GM18519 (cell line): ENCODE data around the gene DLX3.

Source experiments
- ATAC-seq: cut with Tn5 transposase; IDR thresholded peaks from one replicate; pipeline ENCODE4 v1.9.1; 2021; ENCODE audit warnings: mild to moderate bottlenecking, moderate library complexity; ENCODE audit not compliant: unreplicated experiment, low FRiP score

The DLX3 gene

GRCh38 chr17:49977463-49978389 is 17.3 kb downstream of the DLX3 start:
- ATAC-seq, result no peak

DNA sequence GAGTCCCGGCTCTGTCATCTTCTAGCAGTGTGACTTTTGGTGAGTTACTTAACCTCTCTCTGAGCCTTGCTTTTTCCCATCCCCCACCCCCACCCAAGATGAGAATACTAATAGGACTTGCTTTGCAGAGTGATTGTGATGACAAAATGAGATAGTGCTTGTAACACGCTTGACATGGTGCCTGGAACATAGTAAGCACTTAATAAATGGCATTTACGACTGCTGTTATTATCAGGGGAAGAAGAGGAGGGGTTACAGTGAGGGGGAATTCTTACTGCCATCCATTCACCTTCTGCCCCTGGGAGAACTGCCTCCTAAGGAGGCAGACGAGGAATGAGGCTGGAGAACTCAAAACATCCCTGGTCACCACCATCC is 18.2 kb downstream of the DLX3 start:
- ATAC-seq, result no peak

- ATAC-seq, result no peak
Observed at GRCh38 chr17:49976163-49976827, 18.7 kb downstream of the DLX3 start.

GRCh38 chr17:49975531-49975930 is 19.5 kb downstream of the DLX3 start:
- ATAC-seq, result no peak

DNA sequence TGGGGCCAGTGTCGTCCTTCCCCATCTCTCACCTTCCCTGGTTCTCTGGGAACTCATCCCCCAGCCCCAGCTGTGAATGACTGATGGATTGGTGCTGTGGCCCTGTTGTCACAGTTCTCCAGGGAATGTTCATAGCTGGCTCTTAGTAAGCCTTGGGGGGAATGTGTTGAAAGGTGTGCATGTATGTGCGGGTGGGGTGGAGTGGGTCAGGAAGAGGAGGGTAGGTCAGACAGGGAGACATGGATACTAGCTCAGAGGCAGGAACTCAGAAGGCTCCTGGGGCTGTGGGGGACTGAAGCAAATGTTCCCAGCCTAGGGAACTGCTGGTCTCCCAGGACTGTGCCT is 21.8 kb downstream of the DLX3 start:
- ATAC-seq, result no peak

DNA sequence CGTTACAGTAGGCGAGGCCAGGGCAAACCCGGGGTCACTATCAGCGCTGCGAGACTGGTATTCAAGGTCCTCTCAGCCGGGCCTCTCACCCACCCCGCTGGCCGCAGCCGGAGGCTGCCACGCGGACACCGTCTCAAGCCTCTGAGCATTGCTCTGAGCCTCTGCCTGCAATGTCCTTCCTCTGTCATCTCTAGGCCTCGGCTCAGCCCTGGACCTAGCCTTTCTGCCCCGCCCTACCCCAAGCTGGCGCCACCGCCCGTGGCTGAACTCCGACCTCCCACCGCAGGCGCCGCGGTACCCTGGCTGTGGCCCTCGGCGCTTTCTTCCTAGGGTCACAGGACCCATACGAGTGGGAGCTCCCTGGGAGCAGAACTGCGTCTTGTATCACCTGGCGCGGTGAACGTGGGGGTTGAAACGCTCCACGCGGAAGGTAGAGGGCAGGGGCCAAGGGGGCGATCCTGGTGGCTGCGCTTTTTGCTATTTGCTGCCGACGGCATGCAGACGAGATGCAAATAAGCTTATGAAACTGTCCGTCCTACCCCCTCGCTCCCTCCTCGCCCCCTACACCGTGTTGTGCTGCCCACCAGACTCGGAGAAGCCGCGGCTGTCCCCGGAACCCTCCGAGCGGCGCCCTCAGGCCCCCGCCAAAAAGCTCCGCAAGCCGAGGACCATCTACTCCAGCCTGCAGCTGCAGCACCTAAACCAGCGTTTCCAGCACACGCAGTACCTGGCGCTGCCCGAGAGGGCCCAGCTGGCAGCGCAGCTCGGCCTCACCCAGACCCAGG is 22.3 kb downstream of the DLX3 start:
- no peak for ATAC-seq

DNA sequence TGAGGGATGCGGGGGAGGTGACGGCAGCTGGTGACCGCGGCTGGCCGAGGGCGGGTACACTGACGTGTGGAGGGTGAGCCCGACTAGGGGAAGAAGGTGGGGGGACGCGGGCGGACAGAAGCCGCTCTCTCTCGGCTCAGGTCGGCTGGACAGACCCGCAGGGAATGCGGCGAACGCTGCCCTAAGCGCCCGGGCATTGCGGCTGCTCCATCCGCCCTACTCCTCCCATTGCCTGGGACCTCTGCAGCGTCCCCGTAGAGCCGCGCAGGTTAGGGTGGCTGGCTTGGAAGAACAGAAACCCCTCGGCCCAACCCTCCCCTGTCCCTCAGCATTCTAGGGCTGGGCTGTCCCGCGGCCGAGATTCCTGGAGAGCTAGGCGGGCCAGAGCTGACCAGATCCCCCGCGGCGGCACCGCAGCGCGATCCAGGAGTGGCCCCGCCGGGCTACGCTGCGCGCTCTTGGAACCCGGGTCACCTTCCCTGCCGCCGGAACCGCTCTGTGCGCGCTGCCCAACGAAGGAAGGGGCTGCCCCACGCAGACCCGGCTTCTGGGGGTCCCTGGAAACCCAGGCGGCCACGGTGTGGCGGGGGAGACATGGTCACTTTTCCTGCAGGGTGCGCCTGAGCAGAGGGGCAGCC is 23.1 kb downstream of the DLX3 start:
- no peak for ATAC-seq

DNA sequence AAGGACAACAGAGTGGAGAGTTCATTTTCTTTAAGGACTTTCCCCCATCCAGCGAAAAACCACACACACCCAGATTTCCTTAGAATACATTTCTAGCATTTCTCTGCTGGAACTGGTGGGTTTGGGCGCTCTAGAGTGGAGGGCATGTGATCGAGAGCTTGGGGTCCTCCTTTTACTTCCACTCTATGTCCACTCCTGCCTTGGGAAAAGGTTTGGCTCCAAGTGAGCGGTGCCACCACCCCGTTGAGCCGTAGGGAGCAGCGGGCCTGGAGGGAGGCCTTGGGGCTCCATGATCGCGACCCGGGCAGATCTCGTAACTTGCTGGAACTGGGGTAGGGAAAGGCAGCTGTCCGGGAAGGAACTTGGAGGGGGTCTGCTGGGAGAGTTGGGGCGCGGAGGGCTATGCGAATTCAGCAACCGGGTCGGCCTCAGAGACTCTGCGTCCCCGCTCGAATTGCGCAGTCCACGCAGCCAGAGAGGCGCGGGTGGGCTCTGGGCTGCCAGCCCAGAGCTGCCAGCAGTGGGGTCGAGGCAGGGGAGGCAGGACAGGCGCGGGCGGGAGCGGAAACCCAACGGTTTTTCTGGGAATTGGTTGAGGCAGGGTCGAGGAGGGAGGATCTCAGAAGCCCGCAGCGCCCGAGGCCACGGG is 23.7 kb downstream of the DLX3 start:
- no peak for ATAC-seq

DNA sequence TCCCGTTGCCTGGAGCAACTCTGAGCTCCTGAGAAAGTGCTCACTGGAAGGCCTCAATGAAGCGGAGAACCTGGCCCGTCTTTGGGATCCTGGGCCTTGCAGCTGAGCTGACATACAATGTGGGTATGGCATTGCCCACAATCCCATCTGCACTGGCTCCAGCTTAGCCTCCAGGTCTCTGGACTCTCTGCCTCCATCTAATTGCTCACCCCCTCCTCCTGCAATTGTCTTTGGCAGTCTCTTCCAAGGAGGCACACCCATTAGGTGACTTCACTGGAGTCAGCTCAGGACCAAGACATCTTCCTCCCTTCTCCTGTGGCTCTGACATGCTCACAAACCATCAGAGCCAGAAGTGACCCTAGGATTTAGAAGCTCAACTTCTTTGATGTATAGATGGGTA is 24.5 kb downstream of the DLX3 start:
- ATAC-seq, result no peak

DNA sequence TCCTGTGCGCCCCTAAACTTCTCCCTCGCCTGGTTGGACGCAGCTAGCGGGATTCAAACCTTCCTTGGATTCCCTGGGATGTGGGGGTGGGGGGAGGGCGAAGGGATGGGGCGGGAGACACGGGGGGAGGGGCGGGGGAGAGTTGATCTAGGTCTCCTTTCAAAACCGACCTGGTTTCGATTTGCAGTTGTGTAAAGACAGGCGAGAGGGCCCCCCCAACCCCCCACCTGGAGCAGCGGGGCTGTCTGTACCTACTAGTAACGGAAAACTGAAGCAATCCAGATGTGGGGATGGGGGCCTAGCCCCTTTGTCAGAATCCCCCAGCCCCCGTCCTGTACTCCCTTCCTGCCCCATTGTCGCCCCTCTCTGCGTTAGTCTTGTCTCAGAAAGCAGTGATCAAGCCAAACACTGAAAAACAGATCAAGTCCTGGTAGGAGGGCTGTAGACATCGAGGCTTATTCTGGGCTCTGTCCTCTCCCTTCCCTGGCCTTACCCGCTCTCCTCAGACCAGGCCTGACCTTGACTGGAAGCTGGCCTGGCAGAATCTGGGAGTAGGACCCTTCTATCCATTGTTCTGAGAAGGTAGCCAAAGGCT is 25.1 kb downstream of the DLX3 start:
- no peak for ATAC-seq

DNA sequence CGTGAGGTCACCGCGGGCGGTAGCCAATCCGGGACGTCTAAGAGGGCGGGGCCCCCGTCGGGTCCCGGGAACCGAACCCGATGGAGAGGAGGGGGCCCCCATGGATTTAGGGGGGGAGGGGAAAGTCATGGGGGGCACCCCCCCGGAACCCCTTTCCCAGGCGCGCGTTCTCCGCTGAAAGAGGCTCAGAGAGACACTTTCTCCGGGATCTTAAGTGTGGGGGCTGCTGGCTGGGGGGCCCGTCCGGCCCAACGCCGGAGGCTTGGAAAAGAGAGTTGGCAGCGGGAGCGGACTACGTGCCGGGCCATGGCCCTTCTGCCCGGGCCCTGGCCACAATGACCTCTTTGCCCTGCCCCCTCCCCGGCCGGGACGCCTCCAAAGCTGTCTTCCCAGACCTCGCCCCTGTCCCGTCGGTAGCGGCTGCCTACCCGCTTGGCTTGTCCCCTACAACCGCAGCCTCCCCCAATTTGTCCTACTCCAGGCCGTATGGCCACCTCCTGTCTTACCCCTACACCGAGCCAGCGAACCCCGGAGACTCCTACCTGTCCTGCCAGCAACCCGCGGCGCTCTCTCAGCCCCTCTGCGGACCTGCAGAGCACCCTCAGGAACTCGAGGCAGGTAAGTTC is 25.8 kb downstream of the DLX3 start, which contains the start of gene DLX4:
DLX4 (plus strand) TSS at position 57 of the 626 bp plus-strand sequence; CDS start at position 336, 279 bp downstream.
- no peak for ATAC-seq

DNA sequence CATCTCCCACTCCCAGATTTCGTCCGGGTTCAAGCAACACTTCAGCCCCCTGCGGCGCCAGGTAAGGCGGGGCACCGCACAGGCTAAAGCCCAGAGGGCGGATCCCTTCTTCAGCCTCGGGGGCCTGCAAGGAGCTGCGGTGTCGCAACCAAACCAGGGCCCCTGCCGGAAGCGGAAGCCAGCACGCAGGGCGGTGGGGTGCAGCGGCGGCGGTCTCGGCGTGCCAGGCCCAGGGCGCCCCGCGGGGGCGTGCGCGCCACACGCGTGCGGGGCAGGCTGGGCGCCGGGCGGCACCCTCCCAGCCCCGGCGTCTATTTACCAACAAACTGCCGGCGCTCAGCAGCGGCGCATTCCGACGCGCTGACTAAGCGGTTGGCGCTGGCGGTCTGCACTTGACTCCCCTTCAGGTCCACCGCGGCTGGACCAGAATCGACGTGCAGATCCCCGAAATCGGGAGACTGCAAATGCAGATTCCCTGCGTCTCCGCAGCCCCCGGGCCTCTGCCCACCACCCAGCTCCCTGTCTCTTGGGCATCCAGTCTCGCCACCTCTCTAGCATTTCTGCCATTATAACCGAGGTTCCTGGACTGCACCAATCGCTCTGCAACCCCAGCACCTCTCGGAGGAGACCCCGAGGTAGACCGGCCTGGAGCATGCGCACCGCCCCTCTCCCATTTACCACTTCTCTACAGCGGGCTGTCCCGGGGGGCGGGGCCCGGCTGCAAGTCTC is 26.5 kb downstream of the DLX3 start:
- no peak for ATAC-seq

DNA sequence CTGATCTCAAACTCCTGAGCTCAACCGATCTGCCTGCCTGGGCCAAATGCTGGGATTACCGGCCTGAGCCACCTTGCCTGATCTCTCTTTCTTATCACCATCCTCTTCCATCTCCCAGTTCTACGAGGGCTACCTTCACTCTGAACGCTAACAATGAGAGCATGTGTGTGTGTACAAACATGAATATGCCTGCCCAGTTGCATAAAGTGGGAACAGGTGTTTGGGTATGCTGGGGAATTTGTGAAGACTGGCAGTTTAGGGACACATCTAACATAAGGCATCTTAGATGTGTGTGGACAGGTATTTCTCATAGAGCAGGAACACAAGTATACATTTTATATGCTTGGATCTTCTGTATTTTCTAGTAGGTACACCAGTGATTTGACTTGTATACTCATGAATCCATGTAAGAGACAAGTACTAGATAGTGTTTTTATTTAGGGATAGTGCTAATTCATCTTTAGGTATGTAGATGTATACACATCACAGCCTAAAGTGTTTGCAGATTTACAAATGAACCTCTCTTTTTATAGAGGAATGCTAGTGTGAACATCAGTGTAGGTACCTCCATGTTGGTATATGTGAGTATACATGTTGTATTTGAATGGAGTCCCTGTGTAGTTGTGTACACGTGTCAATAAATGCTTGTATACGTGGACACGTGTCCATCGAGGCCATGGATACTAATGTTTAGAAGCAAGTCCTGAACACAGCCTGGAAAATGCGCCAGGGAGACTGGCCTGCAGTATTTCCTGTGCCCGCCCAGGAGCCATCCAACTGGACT is 27.2 kb downstream of the DLX3 start:
- ATAC-seq, result no peak

DNA sequence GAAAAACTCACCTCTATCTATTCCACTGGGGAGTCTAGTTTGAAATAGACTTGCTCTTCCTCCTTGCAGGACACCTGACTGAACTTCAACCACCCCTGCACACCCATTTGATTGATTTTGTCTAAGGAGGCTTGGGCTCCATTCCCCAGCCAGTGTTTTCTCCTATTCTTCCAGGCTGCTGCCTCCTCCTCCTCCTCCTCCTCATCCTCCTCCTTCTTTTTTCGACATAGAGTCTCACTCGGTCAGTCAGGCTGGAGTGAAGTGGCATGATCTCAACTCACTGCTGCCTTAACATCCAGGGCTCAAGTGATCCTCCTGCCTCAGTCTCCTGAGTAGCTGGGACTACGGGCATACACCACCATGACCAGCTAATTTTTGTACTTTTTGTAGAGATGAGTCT is 27.8 kb downstream of the DLX3 start:
- ATAC-seq, result no peak

DNA sequence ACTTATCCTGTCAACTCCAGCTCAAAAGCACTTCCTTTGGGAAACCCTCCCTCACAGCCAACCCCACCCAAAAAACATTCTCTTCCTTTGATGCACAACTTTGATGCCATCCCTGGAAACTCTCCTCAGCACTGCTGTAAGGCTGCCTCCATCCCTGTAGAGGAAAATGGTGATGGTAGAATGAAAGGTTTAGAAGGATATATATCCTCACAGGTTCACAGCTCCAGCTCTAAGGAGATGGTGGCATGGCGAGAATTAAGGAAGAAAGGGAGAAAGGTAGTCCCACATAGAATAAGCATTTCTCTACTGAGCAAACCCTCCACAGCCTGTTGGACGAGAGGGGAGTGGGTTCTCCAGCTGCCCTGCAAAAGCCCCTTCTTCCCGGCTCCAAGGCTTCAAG is 28.3 kb downstream of the DLX3 start:
- no peak for ATAC-seq

GRCh38 chr17:49965524-49965909 is 29.5 kb downstream of the DLX3 start:
- ATAC-seq, result no peak

- ATAC-seq, result no peak
Observed at GRCh38 chr17:49964769-49965523, 30.1 kb downstream of the DLX3 start.
